ENCODE measurements around the gene RBAK. TPM values are rescaled to one million over a fixed set of nuclear protein-coding genes. Genes with fewer than 3 reads are reported as not detected.

RBAK gene
- total RNA-seq = 2.0 and 2.8 TPM in 2 replicates

GRCh38 chr7:5045558-5046396 is at the start of gene RBAK:
RBAK (plus strand) TSS chr7:5045860; CDS start chr7:5048077, 2,217 bp downstream.

Other genes starting within 250 kb of the RBAK start
- gene PAPOLB, start 183.8 kb upstream of the RBAK start, total RNA-seq = under 0.01 TPM in 1 of 2 replicates, not detected in the other
- gene RADIL, start 162.1 kb upstream of the RBAK start, total RNA-seq = 0.58 and 1.6 TPM in 2 replicates
- not detected in 2 replicates for gene MMD2, start 86.7 kb upstream of the RBAK start, total RNA-seq
- 79.9 and 89.3 TPM in 2 replicates for gene WIPI2, start 144.4 kb downstream of the RBAK start, total RNA-seq
- 0.86 and 1.6 TPM in 2 replicates for gene SLC29A4, start 237.1 kb downstream of the RBAK start, total RNA-seq